NCI-H345 (cell line): ENCODE measurements around the gene UBN2.
"Not testable (repeated sequence)": the region's sequence is repeated elsewhere in the genome, so short reads cannot be mapped to it uniquely, and the experiment has no call there.

Experiments
- DNase-seq: peaks from one replicate; lab custom pipeline; 2025; lab: John Stamatoyannopoulos, UW

UBN2 gene

GRCh38 chr7:139230774-139231512 lies at the start of gene UBN2:
UBN2 (plus strand) TSS chr7:139231237; CDS start chr7:139231485, 248 bp downstream.
- peak; percentile 98 for DNase-seq

- no peak for DNase-seq
These were observed 49.6 kb upstream of the UBN2 start for GRCh38 chr7:139181404-139181803.

GRCh38 chr7:139182363-139182762 lies 48.7 kb upstream of the UBN2 start:
- no peak for DNase-seq

DNA sequence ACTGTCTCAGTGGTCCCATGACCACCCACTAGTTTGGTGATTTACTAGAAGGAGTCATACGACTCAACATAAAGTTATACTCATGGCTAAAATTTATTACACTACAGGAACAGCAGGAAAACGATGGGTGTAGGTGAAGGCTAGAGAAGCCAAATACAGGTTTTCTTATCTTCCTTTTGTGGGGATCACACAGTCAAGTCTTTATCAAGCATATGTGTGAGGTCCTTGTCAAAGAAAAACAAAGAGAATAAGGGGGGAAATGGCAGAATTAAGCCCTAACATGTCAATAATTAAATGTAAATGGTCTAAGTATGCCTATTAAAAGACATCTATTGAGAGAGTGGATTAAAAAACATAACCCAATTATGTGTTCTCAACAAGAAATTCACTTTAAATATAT lies 47.8 kb upstream of the UBN2 start:
- no peak for DNase-seq

DNA sequence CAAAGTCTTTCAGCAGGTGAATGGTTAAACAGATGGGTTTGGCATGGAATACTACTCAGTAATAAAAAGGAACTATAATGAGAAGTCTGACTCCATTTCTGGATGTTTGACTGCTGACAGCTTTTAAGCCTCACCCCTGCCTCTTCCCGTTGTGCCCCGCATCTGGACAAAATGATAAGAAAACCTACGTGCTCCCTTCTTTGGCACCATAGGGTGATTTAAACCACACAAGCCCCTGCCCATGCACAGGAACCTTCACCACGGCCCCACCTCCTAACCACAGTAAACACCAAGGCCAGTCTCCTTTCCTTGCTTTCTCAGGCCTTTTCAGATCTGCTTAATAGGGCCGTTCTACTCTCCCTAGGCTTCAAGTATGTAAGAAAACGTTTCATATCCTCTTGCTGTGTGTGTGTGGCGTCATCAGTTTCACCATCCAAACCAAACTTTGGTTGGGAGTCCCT lies 47.1 kb upstream of the UBN2 start:
- DNase-seq, result no peak

- DNase-seq, result no peak
These were observed 44.9 kb upstream of the UBN2 start for GRCh38 chr7:139186146-139186545.

- no peak for DNase-seq
These were observed 41.7 kb upstream of the UBN2 start for GRCh38 chr7:139189357-139189756.

GRCh38 chr7:139192014-139192706 lies 38.9 kb upstream of the UBN2 start:
- no peak for DNase-seq

DNA sequence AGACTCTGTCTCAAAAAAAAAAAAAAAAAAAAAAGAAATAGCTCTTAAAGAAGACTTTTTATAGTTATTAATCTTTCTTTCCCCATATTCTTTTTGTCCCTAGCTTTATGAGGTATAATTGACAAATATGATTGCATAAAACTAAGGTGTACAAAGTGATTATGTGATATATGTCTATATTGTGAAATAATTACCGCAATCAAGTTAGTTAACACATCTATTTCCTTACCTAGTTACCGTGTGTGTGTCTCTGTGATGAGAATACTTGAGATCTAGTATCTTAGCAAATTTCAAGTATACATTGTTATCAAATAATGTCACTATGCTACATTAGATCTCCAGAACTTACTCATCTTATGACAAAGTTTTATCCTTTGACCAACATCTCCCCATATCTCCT lies 30.7 kb upstream of the UBN2 start:
- DNase-seq, result no peak

GRCh38 chr7:139203992-139204391 lies 27.0 kb upstream of the UBN2 start:
- DNase-seq, result no peak

DNA sequence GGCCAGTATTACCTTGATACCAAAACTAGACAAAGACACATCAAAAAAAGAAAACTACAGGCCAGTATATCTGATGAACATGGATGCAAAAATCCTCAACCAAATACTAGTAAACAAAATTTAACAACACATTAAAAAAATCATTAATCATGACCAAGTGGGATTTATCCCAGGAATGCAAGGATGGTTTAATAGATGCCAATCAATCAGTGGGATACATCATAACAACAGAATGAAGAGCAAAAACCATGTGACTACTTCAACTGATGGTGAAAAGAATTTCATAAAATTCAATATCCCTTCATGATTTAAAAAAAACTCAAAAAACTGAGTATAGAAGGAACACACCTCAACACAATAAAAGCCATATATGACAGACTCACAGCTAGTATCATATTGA lies 25.2 kb upstream of the UBN2 start:
- DNase-seq, result no peak

DNA sequence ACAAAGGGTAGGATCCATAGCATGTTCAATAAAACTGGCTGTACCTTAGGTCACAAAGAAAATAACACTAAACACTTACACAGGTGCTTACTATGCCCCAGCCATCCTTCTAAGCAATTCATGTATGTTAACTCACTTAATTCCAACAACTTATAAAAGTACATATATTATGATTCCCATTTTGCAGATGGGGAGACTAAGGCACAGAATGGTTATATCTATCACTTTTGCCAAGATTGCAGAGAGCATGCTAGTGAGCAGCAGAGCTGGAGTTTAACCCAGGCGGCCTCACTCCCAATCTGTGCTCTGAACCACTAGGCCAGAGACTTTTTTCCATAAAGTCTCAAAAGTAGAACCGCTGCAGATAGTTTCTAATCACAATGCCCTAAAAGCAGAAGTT lies 18.9 kb upstream of the UBN2 start:
- no peak for DNase-seq

GRCh38 chr7:139213489-139213888 lies 17.5 kb upstream of the UBN2 start:
- not testable (repeated sequence) for DNase-seq

DNA sequence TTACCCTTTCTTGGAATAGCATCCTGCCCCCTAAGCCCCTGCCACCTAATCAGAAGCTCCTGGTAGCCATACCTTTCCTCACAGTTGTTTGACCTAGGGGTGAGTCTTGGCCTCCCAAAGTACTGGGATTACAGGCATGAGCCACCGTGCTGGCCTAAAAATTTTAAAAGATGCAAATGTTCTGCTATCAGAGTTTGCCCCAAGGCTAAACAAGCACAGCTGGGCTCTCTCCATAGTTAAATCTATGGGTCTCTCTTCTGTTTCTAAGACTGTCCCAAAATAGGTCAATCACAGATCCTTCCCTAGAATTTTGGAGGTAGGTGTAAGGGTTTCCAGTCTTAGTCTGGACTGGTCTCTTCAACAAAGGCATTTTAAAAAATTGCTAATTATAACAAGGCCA lies 12.9 kb upstream of the UBN2 start:
- DNase-seq, result no peak

GRCh38 chr7:139224219-139224618 lies 6.8 kb upstream of the UBN2 start:
- no peak for DNase-seq

DNA sequence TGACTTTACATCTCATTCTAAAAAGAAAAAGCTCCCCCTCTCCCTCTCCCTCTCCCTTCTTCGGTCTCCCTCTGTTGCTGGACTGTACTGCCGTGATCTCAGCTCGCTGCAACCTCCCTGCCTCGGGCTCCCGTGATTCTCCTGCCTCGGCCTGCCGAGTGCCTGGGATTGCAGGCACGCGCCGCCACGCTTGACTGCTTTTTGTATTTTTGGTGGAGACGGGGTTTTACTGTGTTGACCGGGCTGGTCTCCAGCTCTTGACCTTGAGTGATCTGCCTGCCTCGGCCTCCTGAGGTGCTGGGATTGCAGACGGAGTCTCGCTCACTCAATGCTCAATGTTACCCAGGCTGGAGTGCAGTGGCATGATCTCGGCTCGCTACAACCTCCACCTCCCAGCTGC lies 6.2 kb upstream of the UBN2 start:
- DNase-seq, result not testable (repeated sequence)

DNA sequence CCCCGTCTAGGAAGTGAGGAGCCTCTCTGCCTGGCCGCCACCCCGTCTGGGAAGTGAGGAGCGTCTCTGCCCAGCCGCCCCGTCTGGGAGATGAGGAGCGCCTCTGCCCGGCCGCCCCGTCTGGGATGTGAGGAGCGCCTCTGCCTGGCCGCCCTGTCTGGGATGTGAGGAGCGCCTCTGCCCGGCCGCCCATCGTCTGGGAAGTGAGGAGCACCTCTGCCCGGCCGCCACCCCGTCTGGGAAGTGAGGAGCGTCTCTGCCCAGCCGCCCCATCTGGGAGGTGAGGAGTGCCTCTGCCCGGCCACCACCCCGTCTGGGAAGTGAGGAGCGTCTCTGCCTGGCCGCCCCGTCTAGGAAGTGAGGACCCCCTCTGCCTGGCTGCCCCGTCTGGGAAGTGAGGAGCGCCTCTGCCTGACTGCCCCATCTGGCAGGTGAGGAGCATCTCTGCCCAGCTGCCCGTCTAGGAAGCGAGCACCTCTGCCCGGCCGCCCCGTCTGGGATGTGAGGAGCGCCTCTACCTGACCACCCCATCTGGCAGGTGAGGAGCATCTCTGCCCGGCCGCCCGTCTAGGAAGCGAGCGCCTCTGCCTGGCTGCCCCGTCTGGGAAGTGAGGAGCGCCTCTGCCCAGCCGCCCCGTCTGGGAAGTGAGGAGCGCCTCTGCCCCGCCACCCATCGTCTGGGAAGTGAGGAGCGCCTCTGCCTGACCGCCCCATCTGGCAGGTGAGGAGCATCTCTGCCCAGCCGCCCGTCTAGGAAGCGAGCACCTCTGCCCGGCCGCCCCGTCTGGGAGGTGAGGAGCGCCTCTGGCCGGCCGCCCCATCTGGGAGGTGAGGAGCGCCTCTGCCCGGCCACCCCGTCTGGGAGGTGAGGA lies 5.5 kb upstream of the UBN2 start:
- not testable (repeated sequence) for DNase-seq

DNA sequence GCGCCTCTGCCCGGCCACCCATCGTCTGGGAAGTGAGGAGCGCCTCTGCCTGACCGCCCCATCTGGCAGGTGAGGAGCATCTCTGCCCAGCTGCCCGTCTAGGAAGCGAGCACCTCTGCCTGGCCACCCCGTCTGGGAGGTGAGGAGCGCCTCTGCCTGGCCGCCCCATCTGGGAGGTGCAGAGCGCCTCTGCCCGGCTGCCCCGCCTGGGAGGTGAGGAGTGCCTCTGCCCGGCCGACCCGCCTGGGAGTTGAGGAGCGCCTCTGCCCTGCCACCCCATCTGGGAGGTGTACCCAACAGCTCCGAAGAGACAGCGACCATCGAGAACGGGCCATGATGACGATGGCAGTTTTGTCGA lies 4.9 kb upstream of the UBN2 start:
- DNase-seq, result not testable (repeated sequence)

- DNase-seq, result not testable (repeated sequence)
These were observed 4.0 kb upstream of the UBN2 start for GRCh38 chr7:139226988-139227488.

DNA sequence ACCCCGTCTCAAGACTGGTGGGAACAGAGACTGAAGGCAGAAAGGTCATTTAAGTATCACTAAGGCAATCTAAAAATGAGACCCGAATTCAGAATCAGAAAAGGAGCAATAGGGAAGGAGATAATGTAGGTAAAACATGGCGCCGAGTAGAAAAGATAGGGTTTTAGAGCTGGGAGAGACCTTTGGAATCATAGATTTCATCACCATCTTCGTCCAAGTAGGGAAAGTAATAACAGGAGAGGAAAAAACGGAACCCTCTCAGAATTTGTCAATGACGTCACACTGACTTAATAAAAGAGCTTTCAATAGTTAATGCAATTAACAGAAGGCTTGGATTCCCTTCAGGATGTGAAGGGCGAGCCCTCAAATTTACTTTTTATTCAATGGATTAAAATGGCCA lies 1.0 kb upstream of the UBN2 start:
- no peak for DNase-seq

- no peak for DNase-seq
These were observed 608 bp upstream of the UBN2 start for GRCh38 chr7:139230484-139230773.

GRCh38 chr7:139231513-139232376 lies 708 bp downstream of the UBN2 start:
- peak; percentile 36 for DNase-seq
